IMR-90 (cell line): ENCODE measurements around the gene PLXNC1.

Experiments
- CTCF ChIP-seq: conservative IDR thresholded peaks from 2 replicates; pipeline ENCODE4 v1.5.1; 2012; ENCODE audit warnings: mild to moderate bottlenecking, low read depth, low read length, improper control_type of control experiment
- POLR2A ChIP-seq: IDR thresholded peaks from 2 replicates; pipeline ENCODE4 v1.6.1; 2012; ENCODE audit warnings: mild to moderate bottlenecking, low read depth, low read length
- RAD21 ChIP-seq: IDR thresholded peaks from 2 replicates; pipeline ENCODE4 v1.6.1; 2012; ENCODE audit warnings: low read length, improper control_type of control experiment
- TF ChIP-seq, protein P1 (sequence below): fragments of 150-350 bp; IDR thresholded peaks from 2 replicates; pipeline ENCODE4 v1.6.1; 2016; ENCODE audit warnings: low read depth, mild to moderate bottlenecking, low read length, moderate library complexity, borderline replicate concordance

GRCh38 chr12:94149781-94150239, 1.4 kb downstream of the PLXNC1 start:
- TF ChIP-seq CTCF (no peak), RAD21 (no peak), POLR2A (no peak)
- TF ChIP-seq, protein P1, sequence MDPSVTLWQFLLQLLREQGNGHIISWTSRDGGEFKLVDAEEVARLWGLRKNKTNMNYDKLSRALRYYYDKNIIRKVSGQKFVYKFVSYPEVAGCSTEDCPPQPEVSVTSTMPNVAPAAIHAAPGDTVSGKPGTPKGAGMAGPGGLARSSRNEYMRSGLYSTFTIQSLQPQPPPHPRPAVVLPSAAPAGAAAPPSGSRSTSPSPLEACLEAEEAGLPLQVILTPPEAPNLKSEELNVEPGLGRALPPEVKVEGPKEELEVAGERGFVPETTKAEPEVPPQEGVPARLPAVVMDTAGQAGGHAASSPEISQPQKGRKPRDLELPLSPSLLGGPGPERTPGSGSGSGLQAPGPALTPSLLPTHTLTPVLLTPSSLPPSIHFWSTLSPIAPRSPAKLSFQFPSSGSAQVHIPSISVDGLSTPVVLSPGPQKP = no peak
